GM21786 (cell line): ENCODE measurements around the gene PANK1.
"Not testable (repeated sequence)": the region's sequence is repeated elsewhere in the genome, so short reads cannot be mapped to it uniquely, and the experiment has no call there.

Experiments
- ATAC-seq: cut with Tn5 transposase; IDR thresholded peaks from one replicate; pipeline ENCODE4 v1.9.1; 2021; ENCODE audit not compliant: unreplicated experiment

The PANK1 gene

DNA sequence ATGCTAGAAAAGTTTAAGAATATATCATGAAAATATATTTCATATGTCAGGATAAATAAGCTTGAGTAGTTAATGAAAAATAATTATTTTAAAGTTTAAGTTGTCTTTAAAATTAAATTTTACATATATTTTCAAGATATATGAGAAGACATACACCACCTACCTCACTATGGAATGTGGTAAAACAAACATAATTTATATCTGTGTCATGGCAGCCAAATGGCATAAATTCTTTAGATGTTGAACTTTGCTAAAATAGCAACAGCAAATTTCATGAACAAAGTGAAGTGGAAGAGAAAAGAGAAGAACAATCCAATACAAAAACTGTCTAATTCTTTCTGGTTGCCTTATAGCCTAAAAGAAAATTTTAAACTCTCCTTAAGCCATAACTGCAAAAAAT lies 70.0 kb downstream of the PANK1 start:
- ATAC-seq: no peak

GRCh38 chr10:89574368-89574767 lies 70.7 kb downstream of the PANK1 start:
- no peak for ATAC-seq

DNA sequence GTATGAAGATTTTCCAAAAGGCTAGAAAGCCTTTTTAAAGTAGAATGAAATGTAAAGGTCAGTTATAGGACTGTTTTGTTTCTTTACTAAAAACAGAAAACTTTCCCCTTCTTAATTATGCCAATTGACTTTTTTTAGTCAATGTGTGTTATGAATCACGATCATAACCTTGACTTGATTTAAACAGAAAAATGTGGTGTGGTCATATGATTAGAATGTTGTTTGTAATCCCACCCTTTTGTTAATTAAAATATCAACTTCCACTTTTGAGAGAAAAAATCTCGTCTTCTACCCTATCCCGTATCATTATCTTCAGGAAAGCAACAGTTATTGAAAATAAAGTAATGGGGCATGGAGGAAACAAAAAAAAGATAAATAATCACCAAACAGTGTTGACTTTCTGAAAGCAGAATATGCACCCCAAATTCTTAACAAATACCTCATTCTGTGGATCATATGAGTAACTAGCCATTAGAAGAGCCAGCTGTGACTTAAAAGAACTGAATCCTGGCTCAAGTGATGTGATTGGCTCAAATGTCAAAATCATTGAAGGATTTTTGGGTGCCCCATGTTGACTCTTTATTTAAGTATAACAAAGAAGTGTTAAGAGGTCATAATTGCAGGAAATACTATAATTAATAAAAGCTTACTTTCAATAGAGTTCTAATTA lies 77.3 kb downstream of the PANK1 start:
- ATAC-seq: no peak

DNA sequence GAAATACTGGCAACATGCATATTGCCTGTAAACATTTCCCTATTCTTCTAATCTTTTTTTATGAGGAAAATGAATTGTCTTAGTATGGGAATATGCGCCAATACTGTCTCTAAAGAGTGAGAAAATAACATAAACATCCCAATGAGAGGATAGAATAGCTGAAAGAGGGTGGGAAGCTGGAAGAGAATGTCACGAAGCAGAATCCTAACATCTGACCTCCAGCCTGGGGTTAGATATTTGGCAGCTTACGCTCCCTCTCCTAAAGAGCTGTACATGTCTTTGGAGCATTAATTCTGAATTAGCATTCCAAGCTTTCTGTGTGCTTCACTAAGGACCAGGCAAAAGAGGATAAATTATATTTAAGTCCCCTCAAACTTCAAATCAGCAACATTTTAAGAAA lies 78.0 kb downstream of the PANK1 start:
- ATAC-seq: no peak

DNA sequence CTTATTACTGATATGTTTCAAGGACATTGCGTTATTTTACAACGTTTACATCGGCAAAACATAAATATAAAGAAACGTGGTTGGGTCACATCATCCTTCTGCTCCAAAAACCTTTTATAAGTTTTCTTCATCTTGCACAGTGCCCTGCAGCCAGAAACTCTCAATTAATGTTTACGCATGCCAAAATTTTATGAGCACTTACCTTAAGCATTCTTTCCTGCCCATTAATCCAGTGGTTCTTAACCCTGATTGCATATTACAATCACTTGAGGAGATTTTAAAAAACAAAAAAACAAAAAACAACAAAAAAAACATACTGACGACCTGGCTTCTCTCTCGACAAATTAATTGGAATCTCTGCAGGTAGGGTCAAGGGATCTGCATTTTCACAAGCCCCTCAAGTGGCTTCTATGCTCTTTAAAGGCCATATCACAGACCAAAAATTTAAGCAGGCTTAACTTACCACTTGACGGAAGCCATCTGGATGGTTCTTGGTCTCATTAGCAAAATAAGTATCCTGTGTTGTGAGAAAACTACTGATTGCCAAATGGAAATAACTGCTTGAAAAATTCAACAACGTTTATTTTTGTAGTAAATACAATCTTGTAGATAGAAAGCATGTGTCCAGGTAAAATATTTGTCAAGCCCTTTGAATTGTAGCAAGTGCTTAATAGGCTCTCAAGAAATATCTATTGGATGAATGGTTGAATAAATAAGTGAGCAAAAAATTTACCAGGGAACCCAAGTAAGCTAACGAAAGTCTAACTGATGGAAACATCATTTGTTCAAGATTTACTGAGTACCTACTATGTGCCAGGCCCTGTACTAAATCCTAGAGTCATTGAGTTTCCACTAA lies 78.7 kb downstream of the PANK1 start:
- ATAC-seq: no peak

DNA sequence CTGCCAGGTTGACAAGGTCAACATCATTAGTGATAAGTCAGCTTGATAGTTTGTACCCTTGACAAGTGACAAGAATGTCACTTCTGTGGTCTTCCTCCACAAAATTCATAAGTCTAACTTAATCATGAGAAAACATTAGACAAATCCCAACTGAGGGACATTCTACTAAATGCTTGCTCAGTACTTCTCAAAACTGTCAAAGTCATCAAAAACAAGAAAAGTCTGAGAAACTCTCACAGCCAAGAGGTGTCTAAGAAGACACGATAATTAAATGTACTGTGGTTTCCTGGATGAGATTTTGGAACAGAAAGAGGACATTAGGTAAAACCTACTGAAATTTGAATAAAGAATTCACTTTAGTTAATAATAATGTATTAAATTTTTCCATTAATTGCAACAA lies 79.9 kb downstream of the PANK1 start:
- ATAC-seq: no peak

GRCh38 chr10:89563861-89564478 lies 81.1 kb downstream of the PANK1 start:
- ATAC-seq: no peak

GRCh38 chr10:89563311-89563710 lies 81.7 kb downstream of the PANK1 start:
- no peak for ATAC-seq

GRCh38 chr10:89556600-89556999 lies 88.4 kb downstream of the PANK1 start:
- ATAC-seq: no peak

- no peak for ATAC-seq
These were observed 89.2 kb downstream of the PANK1 start for GRCh38 chr10:89555688-89556445.

DNA sequence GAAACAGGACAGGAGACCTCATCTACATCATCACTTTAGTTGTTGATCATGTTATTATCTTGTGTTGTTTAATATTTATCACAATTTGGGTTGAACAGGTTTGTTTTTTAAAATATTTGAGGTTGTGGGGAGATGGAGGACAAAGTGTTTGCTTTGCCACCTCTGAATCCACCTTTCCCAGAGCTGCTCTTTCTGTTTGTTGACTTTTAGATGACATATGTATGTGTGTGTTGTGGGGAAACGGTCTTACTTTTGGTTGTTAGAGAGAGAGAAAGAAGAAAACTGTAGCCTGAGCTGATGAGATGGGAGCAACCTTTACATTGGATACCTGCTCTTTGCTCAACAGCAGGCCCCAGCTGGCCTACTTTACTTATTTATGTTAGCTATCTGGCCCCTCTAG lies 90.6 kb downstream of the PANK1 start:
- ATAC-seq: no peak

GRCh38 chr10:89553064-89553734 lies 91.8 kb downstream of the PANK1 start:
- ATAC-seq: no peak

DNA sequence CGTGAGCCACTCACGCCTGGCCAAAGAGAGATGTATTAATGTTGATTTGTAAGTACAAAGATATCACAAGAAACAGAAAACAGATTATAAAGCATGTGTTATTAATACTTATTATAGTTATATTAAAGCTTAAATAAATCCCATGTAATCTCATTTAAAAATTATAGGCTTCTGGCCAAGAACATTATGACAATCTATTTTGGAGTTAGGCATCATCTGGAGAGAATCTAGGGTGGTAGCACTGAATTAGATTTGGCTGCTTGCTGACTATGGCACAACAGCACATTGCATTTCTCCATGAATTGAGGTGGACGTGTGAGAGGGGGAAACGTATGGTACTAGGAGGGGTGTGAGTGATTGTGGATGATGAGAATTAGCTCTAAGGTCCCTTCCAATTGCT lies 92.8 kb downstream of the PANK1 start:
- ATAC-seq: no peak

- ATAC-seq: no peak
These were observed 94.5 kb downstream of the PANK1 start for GRCh38 chr10:89550509-89550908.

GRCh38 chr10:89549510-89549909 lies 95.5 kb downstream of the PANK1 start:
- ATAC-seq: no peak

DNA sequence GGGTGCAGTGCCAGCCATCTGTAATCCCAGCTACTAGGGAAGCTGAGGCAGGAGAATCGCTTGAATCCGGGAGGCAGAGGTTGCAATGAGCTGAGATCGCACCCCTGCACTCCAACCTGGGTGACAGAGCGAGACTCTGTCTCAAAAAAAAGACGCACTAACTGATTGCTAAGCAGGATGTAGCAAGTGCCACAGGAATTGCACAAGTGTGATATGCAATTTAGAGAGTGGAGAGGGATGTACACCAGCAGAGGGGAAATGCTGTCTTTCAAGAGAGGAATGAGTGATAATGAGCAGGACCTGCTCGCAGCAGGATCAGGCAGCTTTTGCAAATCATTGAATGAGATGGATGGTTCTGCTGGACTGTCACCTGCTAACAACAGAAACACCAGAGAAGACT lies 96.4 kb downstream of the PANK1 start:
- no peak for ATAC-seq

DNA sequence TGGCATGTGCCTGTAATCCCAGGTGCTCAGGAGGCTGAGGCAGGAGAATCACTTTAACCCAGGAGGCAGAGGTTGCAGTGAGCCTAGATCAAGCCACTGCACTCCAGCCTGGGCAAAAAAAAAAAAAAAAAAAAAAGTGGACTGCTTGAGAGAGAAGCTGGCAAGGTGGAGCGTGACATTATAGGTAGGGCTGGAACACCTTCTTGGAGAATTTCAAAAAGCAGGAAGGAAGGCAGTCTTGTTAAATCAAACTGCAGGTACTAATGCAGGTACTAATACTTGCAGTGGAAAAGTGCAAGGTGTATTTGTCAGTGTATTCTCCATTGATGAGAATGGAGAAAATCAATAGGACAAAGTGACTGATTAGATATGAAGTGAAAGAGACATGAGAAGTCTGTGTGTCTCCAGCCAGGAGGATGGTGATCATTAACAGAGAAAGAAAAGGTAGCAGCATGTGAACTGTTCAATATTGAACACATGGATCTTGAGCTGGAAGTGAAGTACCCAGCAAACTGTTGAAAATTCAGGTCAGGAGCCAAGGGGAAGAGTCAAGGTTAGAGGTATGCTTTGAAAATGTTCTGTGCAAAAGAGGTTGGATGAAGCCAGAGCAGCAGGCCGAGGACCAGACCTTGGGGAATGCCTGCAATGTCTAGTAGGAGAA lies 97.1 kb downstream of the PANK1 start:
- ATAC-seq: no peak

- ATAC-seq: not testable (repeated sequence)
These were observed 98.4 kb downstream of the PANK1 start for GRCh38 chr10:89546651-89547050.

DNA sequence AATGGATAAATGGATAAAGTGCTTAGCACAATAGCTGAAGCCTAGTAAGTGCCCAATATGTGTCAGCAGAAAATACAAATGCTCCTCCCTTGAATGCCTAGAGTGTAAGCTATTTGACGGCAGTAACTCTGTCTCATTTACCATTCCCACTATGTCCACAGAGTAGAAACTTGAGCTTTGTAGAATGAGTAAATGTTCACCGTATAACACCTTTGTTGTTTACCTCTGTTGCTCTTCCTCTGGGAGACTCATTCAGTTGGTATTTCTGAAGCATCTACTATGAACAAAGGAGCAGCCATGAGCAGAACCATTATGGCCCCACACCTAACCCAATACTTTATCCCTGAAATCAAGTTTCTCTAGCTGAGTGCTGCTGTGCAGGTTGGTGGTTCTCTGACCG lies 101.2 kb downstream of the PANK1 start:
- ATAC-seq: no peak

DNA sequence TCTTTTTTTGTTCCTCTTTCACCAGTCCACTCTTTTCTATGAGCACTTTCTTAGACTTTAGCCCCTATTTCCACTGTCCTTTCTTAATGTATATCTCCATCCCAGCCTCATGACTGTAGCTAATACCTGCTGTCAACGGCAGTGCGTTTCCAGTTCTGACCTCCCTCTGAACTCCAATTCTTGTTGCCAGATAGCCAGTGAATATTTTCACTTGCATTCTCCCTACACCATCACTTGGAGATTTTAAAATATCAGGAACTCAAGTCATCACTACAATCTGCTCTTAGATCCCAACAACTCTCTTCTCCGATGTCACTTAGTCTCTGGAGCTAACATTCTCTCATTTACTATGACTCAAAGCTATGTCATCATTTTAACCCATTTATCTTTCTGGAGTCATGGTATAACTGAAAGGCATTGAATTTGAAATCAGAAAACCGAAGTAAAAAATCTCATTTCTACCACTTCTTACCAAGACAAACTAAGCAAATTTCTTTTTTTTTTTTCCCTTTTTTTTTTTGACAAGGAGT lies 104.6 kb downstream of the PANK1 start:
- ATAC-seq: no peak
